Kidney epithelial cell (primary cell): ENCODE data around the gene MERTK. TPM values are rescaled to one million over a fixed set of nuclear protein-coding genes. Genes with fewer than 3 reads are reported as not detected.
"Not testable (repeated sequence)": the region's sequence is repeated elsewhere in the genome, so short reads cannot be mapped to it uniquely, and the experiment has no call there.

Experiments used
- DNase-seq: peaks from one replicate; pipeline ENCODE4 v3.0.0-alpha.2; 2010; ENCODE audit warnings: low read depth
- H3K27me3 ChIP-seq: 2 replicates; pipeline ENCODE4 v1.6.0; 2011; ENCODE audit warnings: low read length; ENCODE audit not compliant: control insufficient read depth, insufficient read depth
- H3K36me3 ChIP-seq: 2 replicates; pipeline ENCODE4 v1.5.1; 2011; ENCODE audit warnings: low read length; ENCODE audit not compliant: control insufficient read depth, insufficient read depth
- H3K4me3 ChIP-seq: 2 replicates; pipeline ENCODE4 v1.5.1; 2011; ENCODE audit warnings: low read depth, mild to moderate bottlenecking, control low read depth, low read length
- total RNA-seq: library from RNA; depleted of rRNA; stranded (reverse); fragments of >200 nt; gene quantifications from 2 replicates; pipeline ENCODE4 v1.2.3, GENCODE V29; 2015
- TF ChIP-seq, protein P1 (sequence below): IDR thresholded peaks from 2 replicates; pipeline ENCODE4 v1.5.1; 2011; ENCODE audit warnings: mild to moderate bottlenecking, moderate library complexity, low read length, control low read depth, inconsistent platforms; ENCODE audit not compliant: insufficient read depth, poor library complexity, severe bottlenecking

The MERTK gene
- total RNA-seq, 1 donor from 2014 or later = 4.1 TPM

DNA sequence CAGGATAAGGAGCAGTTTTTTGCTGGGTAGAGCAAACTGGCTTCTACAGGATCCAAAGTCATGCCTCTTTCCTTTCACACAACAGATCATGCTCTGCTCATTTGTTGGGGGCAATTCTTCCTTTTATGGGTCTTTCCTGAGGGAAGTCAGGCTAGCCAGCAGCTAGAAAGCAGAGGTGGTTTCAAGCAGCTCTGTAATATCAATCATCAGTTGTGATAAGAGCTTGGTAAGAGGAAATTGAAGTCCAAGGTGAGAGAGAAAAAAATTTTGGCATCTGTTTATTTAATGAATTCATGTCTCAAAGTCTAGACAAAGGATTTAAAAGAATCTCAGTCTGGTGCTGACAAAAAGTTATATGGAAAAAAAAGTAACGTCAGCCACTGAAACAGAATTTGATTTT lies 162.9 kb downstream of the MERTK start:
- TF ChIP-seq, protein P1, sequence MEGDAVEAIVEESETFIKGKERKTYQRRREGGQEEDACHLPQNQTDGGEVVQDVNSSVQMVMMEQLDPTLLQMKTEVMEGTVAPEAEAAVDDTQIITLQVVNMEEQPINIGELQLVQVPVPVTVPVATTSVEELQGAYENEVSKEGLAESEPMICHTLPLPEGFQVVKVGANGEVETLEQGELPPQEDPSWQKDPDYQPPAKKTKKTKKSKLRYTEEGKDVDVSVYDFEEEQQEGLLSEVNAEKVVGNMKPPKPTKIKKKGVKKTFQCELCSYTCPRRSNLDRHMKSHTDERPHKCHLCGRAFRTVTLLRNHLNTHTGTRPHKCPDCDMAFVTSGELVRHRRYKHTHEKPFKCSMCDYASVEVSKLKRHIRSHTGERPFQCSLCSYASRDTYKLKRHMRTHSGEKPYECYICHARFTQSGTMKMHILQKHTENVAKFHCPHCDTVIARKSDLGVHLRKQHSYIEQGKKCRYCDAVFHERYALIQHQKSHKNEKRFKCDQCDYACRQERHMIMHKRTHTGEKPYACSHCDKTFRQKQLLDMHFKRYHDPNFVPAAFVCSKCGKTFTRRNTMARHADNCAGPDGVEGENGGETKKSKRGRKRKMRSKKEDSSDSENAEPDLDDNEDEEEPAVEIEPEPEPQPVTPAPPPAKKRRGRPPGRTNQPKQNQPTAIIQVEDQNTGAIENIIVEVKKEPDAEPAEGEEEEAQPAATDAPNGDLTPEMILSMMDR = no peak
- Histone ChIP-seq H3K36me3 (no peaks in the 10 kb centered on the region), H3K4me3 (no peak overlapping the region), H3K27me3 (no peaks in the 10 kb centered on the region)
- no peak for DNase-seq

DNA sequence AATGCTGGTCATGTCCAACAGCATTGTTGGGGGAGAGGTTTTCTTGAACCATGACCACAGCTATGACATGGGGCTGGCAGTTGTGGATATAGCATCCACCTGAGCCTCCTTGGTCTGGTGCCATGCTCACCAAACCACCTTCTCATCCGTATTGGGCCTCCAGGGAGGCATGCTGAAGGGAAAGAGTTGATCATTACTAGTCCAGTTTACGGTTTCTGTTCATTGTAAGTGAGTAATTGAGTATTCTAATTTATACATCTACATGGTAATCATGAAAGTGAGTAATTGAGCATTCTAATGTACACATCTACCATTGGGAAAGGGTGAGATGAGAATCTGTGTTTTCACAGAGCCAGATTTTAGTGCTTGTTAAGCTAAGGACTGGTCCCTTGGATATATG lies 163.4 kb downstream of the MERTK start:
- Histone ChIP-seq H3K4me3 (no peak overlapping the region), H3K27me3 (no peaks in the 10 kb centered on the region), H3K36me3 (no peaks in the 10 kb centered on the region)
- DNase-seq = no peak
- TF ChIP-seq, protein P1 = no peak

DNA sequence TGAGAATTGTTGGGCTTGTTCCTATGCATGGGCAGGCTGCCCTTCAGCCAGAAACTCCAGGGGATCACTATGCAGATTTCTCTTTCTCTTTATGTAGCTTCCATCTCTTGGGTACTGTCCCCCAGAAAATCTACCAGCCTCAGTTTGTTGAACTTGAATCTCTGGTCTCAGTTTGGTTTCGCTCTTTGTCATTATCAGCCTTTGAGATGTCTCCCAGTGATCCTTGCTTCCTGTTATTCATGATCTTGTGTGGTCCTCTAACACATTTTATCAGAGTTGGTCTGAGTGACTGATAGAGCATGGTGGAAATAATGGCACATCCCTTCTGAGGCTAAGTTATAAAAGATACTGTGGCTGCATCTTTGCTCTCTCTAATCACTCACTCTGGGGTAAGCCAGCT lies 164.5 kb downstream of the MERTK start:
- TF ChIP-seq, protein P1 = no peak
- DNase-seq = no peak
- H3K27me3 ChIP-seq = no peaks in the 10 kb centered on the region
- H3K4me3 ChIP-seq = no peak overlapping the region
- H3K36me3 ChIP-seq = no peaks in the 10 kb centered on the region

DNA sequence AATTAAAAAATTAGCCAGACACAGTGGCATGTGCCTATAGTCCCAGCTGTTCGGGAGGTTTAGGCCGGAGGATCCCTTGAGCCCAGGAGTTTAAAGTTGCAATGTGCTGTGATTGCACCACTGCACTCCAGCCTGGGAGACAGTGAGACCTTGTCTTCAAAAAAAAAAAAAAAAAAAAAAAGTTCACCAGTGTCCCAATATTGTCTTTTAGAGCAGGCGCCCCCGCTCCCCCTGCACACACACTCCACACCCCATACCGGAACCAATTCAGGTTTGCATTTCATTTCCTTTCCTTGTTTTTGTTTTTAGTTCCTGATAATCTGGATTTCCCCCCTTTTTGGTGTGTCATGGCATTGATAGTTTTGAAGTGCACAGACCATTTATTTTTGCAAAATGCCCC lies 167.1 kb downstream of the MERTK start:
- no peaks in the 10 kb centered on the region for H3K36me3 ChIP-seq
- H3K4me3 ChIP-seq = no peak overlapping the region
- TF ChIP-seq, protein P1 = no peak
- DNase-seq = no peak
- H3K27me3 ChIP-seq = no peaks in the 10 kb centered on the region

DNA sequence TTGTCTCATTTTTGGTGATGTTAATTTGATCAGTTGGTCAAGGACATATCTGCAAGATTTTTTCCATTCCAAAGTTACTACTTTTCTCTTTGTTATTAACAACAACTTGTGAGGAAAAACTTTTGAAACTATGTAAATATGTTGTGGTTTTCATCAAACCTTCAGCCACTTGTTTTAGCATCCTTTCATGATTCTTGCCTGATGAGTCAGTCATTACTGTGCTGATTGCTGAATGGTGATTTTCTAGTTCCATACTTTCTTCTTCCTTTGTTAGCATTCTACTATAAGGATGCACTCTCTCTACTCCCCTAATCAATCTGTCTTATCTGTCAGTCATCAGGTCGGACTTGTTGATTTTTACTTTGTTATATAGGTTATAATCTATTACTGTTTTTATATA lies 167.6 kb downstream of the MERTK start:
- TF ChIP-seq, protein P1 = no peak
- Histone ChIP-seq H3K36me3 (no peaks in the 10 kb centered on the region), H3K4me3 (no peak overlapping the region), H3K27me3 (no peaks in the 10 kb centered on the region)
- DNase-seq = peak; percentile 32

DNA sequence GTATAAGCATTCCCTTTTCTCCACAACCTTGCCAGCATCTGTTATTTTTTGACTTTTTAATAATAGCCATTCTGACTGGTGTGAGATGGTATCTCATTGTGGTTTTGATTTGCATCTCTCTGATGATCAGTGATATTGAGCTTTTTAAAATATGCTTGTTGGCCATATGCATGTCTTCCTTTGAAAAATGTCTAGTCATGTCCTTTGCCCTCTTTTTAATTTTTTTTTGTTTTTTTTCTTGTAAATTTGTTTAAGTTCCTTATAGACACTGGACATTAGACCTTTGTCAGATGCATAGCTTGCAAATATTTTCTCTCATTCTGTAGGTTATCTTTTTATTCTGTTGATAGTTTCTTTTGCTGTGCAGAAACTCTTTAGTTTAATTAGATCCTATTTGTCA lies 171.4 kb downstream of the MERTK start:
- not testable (repeated sequence) for H3K27me3 ChIP-seq, H3K36me3 ChIP-seq, DNase-seq, H3K4me3 ChIP-seq
